Thyroid gland (tissue), 4 donors: ENCODE results near the gene GAREM1. TPM values are rescaled to one million over a fixed set of nuclear protein-coding genes. Genes with fewer than 3 reads are reported as not detected.
A peak's percentile ranks its signal among the peaks of the same experiment; 100 is the strongest.
"Not testable (repeated sequence)": the region's sequence is repeated elsewhere in the genome, so short reads cannot be mapped to it uniquely, and the experiment has no call there.

Source experiments
- DNase-seq, 2 donors: peaks; one replicate each; pipeline ENCODE4 v3.0.0-alpha.2; 2019
- H3K27ac ChIP-seq, 3 donors: fragments of 200-600 bp; sonication (generic); 1 replicate in 2 of 3; 2 replicates in 1 of 3; pipeline ENCODE4 v1.5.1; 2016 to 2019; ENCODE audit warnings: mild to moderate bottlenecking in 1 of 3, moderate library complexity in 1 of 3
- H3K27me3 ChIP-seq: fragments of 200-600 bp; sonication (generic); one replicate; pipeline ENCODE4 v1.5.1; 2019
- H3K36me3 ChIP-seq, 2 donors: fragments of 200-600 bp; sonication (generic); one replicate each; pipeline ENCODE4 v1.5.1; 2016 to 2019
- H3K4me1 ChIP-seq, 2 donors: fragments of 200-600 bp; sonication (generic); one replicate each; pipeline ENCODE4 v1.5.1; 2017 to 2019
- H3K4me3 ChIP-seq, 3 donors: fragments of 200-600 bp; sonication (generic); replicated peaks in 1 of 3; 1 replicate in 2 of 3; 2 replicates in 1 of 3; pipeline ENCODE4 v1.5.1; 2016; ENCODE audit warnings: mild to moderate bottlenecking in 1 of 3
- H3K9me3 ChIP-seq: fragments of 200-600 bp; sonication (generic); one replicate; pipeline ENCODE4 v1.5.1; 2017
- POLR2A ChIP-seq, 2 donors: fragments of 450-650 bp; IDR thresholded peaks; one replicate each; pipeline ENCODE4 v1.6.1; 2017; ENCODE audit warnings: antibody characterized with exemption in 2 of 2, mild to moderate bottlenecking in 2 of 2, moderate library complexity in 1 of 2
- WGBS, 2 donors: methylation state at CpG; one replicate each; pipeline ENCODE4 v1.1.5; 2017; 5-methylcytosine and 5-hydroxymethylcytosine counted together
- intact Hi-C: fragments of 100-400 bp; cut with DNase I; formaldehyde crosslinking; loops from one replicate; pipeline ENCODE4 v1.15.1; 2023
- total RNA-seq, 4 donors: library from RNA; depleted of rRNA; stranded (reverse); fragments of >200 nt; gene quantifications; one replicate each; pipeline ENCODE4 v1.2.3, GENCODE V29; 2016
- TF ChIP-seq, protein P1 (sequence below), 6 experiments: fragments of 200-600 bp in 3 of 6; fragments of 450-650 bp in 3 of 6; sonication (generic) in 3 of 6; IDR thresholded peaks; one replicate each; pipeline ENCODE4 v1.5.1; 2016 to 2019; ENCODE audit warnings: antibody characterized with exemption in 6 of 6, mild to moderate bottlenecking in 2 of 6, inconsistent platforms in 1 of 6, moderate library complexity in 1 of 6

The GAREM1 gene
- total RNA-seq, 4 donors from 2014 or later: 4.6 to 6.8 (median 5.8) TPM

DNA sequence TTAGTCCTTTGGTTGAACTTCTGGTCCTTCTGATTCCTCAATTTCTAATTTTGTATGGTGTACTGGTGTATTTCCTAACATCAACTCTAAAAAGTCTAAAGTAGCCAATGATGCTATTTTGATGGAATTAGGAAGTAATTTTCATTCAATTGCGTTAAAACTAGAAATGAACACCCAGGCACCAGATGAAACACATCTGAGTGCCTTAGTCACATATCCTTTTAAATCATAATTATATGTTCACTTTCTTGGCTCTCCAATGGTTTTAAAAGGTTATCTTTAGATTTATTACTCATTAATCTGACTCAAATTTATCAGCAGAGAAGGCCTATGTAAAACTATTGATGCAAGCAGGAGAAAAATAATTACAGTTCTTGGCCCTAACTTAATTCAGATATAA is 119.7 kb downstream of the GAREM1 start:
- WGBS, 2 donors: 71 to 83% methylated on average over 1 of the region's 1 CpG
- no peaks in the 10 kb centered on the region for H3K27me3 ChIP-seq
- no peaks in the 10 kb centered on the region for H3K9me3 ChIP-seq
- H3K27ac ChIP-seq: peak overlapping the region; percentile 83 to 93 (median 88)
- intact Hi-C loops: no loop called here
- H3K36me3 ChIP-seq: no peaks in the 10 kb centered on the region
- peaks cover 27 to 35% of the 10 kb centered on the region in 2 donors for H3K4me1 ChIP-seq
- no peak for DNase-seq
- no peak for TF ChIP-seq POLR2A (IDR thresholded peaks at IDR 0.05)
- TF ChIP-seq, protein P1, sequence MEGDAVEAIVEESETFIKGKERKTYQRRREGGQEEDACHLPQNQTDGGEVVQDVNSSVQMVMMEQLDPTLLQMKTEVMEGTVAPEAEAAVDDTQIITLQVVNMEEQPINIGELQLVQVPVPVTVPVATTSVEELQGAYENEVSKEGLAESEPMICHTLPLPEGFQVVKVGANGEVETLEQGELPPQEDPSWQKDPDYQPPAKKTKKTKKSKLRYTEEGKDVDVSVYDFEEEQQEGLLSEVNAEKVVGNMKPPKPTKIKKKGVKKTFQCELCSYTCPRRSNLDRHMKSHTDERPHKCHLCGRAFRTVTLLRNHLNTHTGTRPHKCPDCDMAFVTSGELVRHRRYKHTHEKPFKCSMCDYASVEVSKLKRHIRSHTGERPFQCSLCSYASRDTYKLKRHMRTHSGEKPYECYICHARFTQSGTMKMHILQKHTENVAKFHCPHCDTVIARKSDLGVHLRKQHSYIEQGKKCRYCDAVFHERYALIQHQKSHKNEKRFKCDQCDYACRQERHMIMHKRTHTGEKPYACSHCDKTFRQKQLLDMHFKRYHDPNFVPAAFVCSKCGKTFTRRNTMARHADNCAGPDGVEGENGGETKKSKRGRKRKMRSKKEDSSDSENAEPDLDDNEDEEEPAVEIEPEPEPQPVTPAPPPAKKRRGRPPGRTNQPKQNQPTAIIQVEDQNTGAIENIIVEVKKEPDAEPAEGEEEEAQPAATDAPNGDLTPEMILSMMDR (IDR thresholded peaks at IDR 0.05): no peak
- H3K4me3 ChIP-seq: no peak overlapping the region

DNA sequence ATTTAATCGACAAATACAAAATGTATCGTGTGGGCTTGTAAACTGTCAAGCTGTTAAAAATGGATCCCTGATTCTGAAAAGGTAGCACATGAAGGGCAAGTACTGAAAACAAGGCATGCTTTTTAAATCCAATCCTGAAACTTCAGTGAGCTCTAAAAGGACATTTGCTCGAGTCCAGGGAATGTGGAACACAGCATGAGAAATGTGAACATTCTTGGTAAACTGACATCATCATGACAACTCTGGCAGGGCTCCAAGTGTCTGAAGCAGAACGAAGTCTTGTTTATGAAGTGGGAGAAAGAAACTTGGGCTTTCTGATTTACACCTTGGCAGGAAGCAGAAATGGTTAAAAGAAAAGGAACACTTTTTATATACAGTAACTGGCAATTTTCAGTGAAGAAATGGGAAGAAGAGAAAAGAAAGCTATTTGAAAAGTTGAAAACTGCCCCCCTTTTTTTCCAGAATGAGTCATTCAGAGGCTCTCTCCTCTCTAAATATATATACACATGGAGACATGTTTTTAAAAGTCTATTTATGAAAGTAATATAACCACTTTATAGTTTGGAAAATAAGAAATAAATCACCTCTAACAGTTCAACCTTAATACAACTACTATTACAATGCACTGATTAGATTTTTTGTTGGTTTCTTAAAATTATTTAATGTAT is 120.8 kb downstream of the GAREM1 start:
- Histone ChIP-seq H3K27me3 (no peaks in the 10 kb centered on the region), H3K4me3 (no peak overlapping the region), H3K4me1 (peaks cover 25 to 35% of the 10 kb centered on the region in 2 donors), H3K36me3 (no peaks in the 10 kb centered on the region), H3K27ac (peak overlapping the region; percentile 83 to 93 (median 88)), H3K9me3 (no peaks in the 10 kb centered on the region)
- peak in 1 of 2 donors; percentile 61 for TF ChIP-seq POLR2A (IDR thresholded peaks at IDR 0.05)
- TF ChIP-seq, protein P1 (IDR thresholded peaks at IDR 0.05): no peak
- peak; percentile 89 to 91 for DNase-seq
- WGBS, 2 donors: 23 to 25% methylated on average over 4 of the region's 4 CpGs
- intact Hi-C loops: no loop called here

DNA sequence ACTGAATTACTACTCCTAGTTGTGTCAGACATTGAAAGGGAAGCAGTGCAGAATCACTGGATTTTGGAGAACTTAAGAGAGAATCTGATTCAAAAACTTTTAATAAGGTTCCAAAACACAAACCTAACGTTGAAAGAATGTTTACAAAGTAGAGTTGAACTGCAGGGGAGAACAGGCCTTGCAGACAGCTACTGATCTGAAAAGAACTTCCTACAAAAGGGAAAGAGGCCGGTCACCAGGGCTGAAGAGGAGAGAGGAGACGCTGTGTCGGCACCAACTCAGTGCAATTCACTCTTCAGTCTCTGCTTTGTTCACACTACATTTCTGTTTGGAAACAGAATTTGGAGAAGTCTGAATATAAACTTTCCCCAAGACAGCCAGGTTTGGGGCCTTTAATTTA is 124.0 kb downstream of the GAREM1 start:
- 19% methylated on average over 4 of the region's 4 CpGs for WGBS, 2 donors

DNA sequence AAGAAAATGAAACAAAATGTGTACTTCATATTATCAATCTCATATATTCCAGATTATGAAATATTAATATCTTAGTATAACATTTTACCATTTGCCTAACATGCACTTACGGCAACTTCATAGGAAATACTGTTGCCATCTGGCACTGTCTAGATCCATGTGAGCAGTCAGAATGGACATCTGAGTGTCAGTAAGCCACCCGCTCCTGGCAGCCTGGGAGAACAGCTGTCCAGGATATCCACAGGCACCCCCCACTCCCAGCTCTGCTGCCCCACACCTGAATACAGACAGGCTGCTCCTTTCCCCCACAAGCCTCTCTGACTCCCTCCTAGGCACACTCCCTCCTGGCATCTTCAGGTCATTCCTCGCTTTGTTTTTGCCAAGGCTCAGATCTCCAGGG is 127.0 kb downstream of the GAREM1 start:
- TF ChIP-seq POLR2A (IDR thresholded peaks at IDR 0.05): no peak
- Histone ChIP-seq H3K4me3 (no peak overlapping the region), H3K27ac (no peak overlapping the region), H3K9me3 (no peaks in the 10 kb centered on the region), H3K36me3 (no peaks in the 10 kb centered on the region), H3K4me1 (peaks cover 8 to 14% of the 10 kb centered on the region in 2 donors), H3K27me3 (no peaks in the 10 kb centered on the region)
- intact Hi-C loops: no loop called here
- no peak for DNase-seq
- 92 to 100% methylated on average over 3 of the region's 3 CpGs for WGBS, 2 donors

More for the DNA sequence above, 124.0 kb downstream of the GAREM1 start:
- Histone ChIP-seq H3K4me3 (no peak overlapping the region), H3K27me3 (no peaks in the 10 kb centered on the region), H3K4me1 (peaks cover 25 to 32% of the 10 kb centered on the region in 2 donors), H3K27ac (peak overlapping the region; percentile 64 to 83 (median 72)), H3K9me3 (no peaks in the 10 kb centered on the region), H3K36me3 (no peaks in the 10 kb centered on the region)
- TF ChIP-seq POLR2A (IDR thresholded peaks at IDR 0.05): peak in 1 of 2 donors; percentile 36
- TF ChIP-seq, protein P1 (IDR thresholded peaks at IDR 0.05): no peak
- peak; percentile 51 to 57 for DNase-seq
- intact Hi-C loops: no loop called here

DNA sequence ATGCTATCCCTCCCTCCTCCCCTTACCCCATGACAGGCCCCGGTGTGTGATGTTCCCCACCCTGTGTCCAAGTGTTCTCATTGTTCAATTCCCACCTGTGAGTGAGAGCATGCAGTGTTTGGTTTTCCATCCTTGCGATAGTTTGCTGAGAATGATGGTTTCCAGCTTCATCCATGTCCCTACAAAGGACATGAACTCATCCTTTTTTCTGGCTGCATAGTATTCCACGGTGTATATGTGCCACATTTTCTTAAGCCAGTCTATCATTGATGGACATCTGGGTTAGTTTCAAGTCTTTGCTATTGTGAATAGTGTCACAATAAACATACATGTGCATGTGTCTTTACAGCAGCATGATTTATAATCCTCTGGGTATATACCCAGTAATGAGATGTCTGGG is 129.6 kb downstream of the GAREM1 start:
- H3K36me3 ChIP-seq, H3K27ac ChIP-seq, DNase-seq, H3K27me3 ChIP-seq, H3K9me3 ChIP-seq, intact Hi-C loops, H3K4me3 ChIP-seq: not testable (repeated sequence)
- WGBS, 2 donors: 97 to 100% methylated on average over 3 of the region's 3 CpGs
- H3K4me1 ChIP-seq: peaks cover 10% of the 10 kb centered on the region in 2 donors

DNA sequence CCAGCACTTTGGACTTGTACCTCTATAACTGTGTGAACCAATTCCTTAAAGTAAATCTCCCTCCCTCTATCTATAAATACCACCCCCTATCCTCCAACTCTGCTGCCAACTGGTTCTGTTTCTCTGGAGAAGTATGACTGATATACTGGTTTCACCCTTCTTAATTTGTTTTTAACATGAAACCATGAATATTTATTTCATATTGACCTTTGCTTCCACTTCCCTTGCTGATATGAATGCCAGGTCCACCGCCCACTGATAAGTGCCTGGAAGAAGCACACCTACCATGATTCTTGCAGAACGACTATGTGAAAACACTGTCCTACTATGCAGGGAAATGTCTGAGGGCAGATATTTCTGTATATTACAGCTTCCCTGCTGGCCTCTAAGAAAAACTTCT is 131.6 kb downstream of the GAREM1 start:
- Histone ChIP-seq H3K9me3 (no peaks in the 10 kb centered on the region), H3K4me3 (no peak overlapping the region), H3K36me3 (no peaks in the 10 kb centered on the region), H3K27ac (no peak overlapping the region), H3K27me3 (no peaks in the 10 kb centered on the region), H3K4me1 (peaks cover 8 to 10% of the 10 kb centered on the region in 2 donors)
- no peak for DNase-seq
- TF ChIP-seq POLR2A (IDR thresholded peaks at IDR 0.05): no peak
- TF ChIP-seq, protein P1 (IDR thresholded peaks at IDR 0.05): no peak
- intact Hi-C loops: no loop called here
- whole genome bisulfite sequencing, 2 donors: 76 to 94% methylated on average over 2 of the region's 2 CpGs
